GM23338 (cell line): ENCODE data around the gene ACO2. TPM values are rescaled to one million over a fixed set of nuclear protein-coding genes. Genes with fewer than 3 reads are reported as not detected.

Experiments used
- ATAC-seq: fragments of 200-7000 bp; cut with Tn5 transposase; 3 replicates; pipeline ENCODE4 v1.9.1; 2020
- DNase-seq: peaks from one replicate; pipeline ENCODE4 v3.0.0-alpha.2; 2015; ENCODE audit warnings: low spot score
- H2AFZ ChIP-seq: fragments of 200-600 bp; sonication (generic); 2 replicates; pipeline ENCODE4 v1.8.0; 2016; ENCODE audit warnings: antibody characterized with exemption, mild to moderate bottlenecking, moderate library complexity
- H3F3A ChIP-seq: fragments of 200-600 bp; sonication (generic); replicated peaks from 2 replicates; pipeline ENCODE4 v1.8.0; 2017; ENCODE audit warnings: antibody characterized with exemption, mixed run types, low read depth
- H3K27ac ChIP-seq: fragments of 200-600 bp; sonication (generic); 2 replicates; pipeline ENCODE4 v1.6.1; 2016; ENCODE audit warnings: low read depth
- H3K27me3 ChIP-seq: fragments of 200-600 bp; sonication (generic); 2 replicates; pipeline ENCODE4 v1.8.0; 2016; ENCODE audit warnings: mild to moderate bottlenecking, mixed run types, moderate library complexity; ENCODE audit not compliant: insufficient read depth
- H3K36me3 ChIP-seq: fragments of 200-600 bp; sonication (generic); 2 replicates; pipeline ENCODE4 v1.8.0; 2016; ENCODE audit warnings: mild to moderate bottlenecking; ENCODE audit not compliant: insufficient read depth
- H3K4me1 ChIP-seq: fragments of 200-600 bp; sonication (generic); 2 replicates; pipeline ENCODE4 v1.8.0; 2016; ENCODE audit warnings: mild to moderate bottlenecking, moderate library complexity; ENCODE audit not compliant: insufficient read depth
- H3K4me2 ChIP-seq: fragments of 200-600 bp; sonication (generic); 2 replicates; pipeline ENCODE4 v1.7.1; 2017; ENCODE audit warnings: mixed run types
- H3K4me3 ChIP-seq: fragments of 200-600 bp; sonication (generic); 2 replicates; pipeline ENCODE4 v1.6.1; 2016; ENCODE audit warnings: mixed run types
- H3K79me2 ChIP-seq: fragments of 200-600 bp; sonication (generic); replicated peaks from 2 replicates; pipeline ENCODE4 v1.8.0; 2017; ENCODE audit warnings: mild to moderate bottlenecking; ENCODE audit not compliant: insufficient read depth
- H3K9me2 ChIP-seq: fragments of 200-600 bp; sonication (generic); 2 replicates; pipeline ENCODE4 v1.8.0; 2017; ENCODE audit not compliant: insufficient read depth
- H4K20me1 ChIP-seq: fragments of 200-600 bp; sonication (generic); replicated peaks from 2 replicates; pipeline ENCODE4 v1.8.0; 2017; ENCODE audit warnings: mild to moderate bottlenecking; ENCODE audit not compliant: insufficient read depth
- H3K27ac Mint-ChIP-seq: 2 replicates; pipeline ENCODE4 v1.8.0; 2020; ENCODE audit warnings: inconsistent platforms, mild to moderate bottlenecking, moderate library complexity, mixed read lengths
- H3K27me3 Mint-ChIP-seq: 3 replicates; pipeline ENCODE4 v1.8.0; 2022; ENCODE audit warnings: low read depth, mild to moderate bottlenecking, moderate library complexity, mixed read lengths, inconsistent platforms; ENCODE audit not compliant: insufficient read depth, poor library complexity
- H3K36me3 Mint-ChIP-seq: 3 replicates; pipeline ENCODE4 v1.8.0; 2021; ENCODE audit warnings: low read depth, mild to moderate bottlenecking, inconsistent platforms, moderate library complexity, mixed read lengths
- H3K4me1 Mint-ChIP-seq: 3 replicates; pipeline ENCODE4 v1.8.0; 2020; ENCODE audit warnings: mild to moderate bottlenecking, inconsistent platforms, mixed read lengths
- H3K4me3 Mint-ChIP-seq: 3 replicates; pipeline ENCODE4 v1.8.0; 2021; ENCODE audit warnings: moderate library complexity, mild to moderate bottlenecking, inconsistent platforms, mixed read lengths
- H3K9me3 Mint-ChIP-seq: 3 replicates; pipeline ENCODE4 v1.8.0; 2020; ENCODE audit warnings: moderate library complexity, mild to moderate bottlenecking, inconsistent platforms, mixed read lengths
- CREB1 ChIP-seq: fragments of 250-450 bp; sonication (Bioruptor Pico); IDR thresholded peaks from 2 replicates; pipeline ENCODE4 v1.5.0; 2020; ENCODE audit warnings: low read depth, mild to moderate bottlenecking, moderate library complexity
- CTCF ChIP-seq, 2 experiments: fragments of 200-600 bp in 1 of 2; sonication (generic) in 1 of 2; conservative IDR thresholded peaks; 2 replicates each; pipeline versions ENCODE4 v1.5.1 to v1.6.1; 2016 to 2017; ENCODE audit warnings: antibody characterized with exemption in 2 of 2, low read depth in 2 of 2, mild to moderate bottlenecking in 2 of 2, moderate library complexity in 1 of 2
- EZH2 ChIP-seq: fragments of 200-600 bp; sonication (generic); IDR thresholded peaks from one replicate; pipeline ENCODE4 v1.8.0; 2017; ENCODE audit warnings: antibody characterized with exemption, mild to moderate bottlenecking, low read depth; ENCODE audit not compliant: unreplicated experiment
- EZH2phosphoT487 ChIP-seq: fragments of 200-600 bp; sonication (generic); IDR thresholded peaks from one replicate; pipeline ENCODE4 v1.8.1; 2018; ENCODE audit warnings: antibody characterized with exemption; ENCODE audit not compliant: unreplicated experiment
- NANOG ChIP-seq: IDR thresholded peaks from 2 replicates; pipeline ENCODE4 v1.6.1; 2016; ENCODE audit warnings: antibody characterized with exemption, borderline replicate concordance
- POLR2AphosphoS5 ChIP-seq: IDR thresholded peaks from 2 replicates; pipeline ENCODE4 v1.6.1; 2016; ENCODE audit warnings: antibody characterized with exemption, low read depth
- REST ChIP-seq: IDR thresholded peaks from one replicate; pipeline ENCODE4 v1.6.1; 2018; ENCODE audit warnings: antibody characterized with exemption; ENCODE audit not compliant: unreplicated experiment
- polyA plus RNA-seq: library from polyadenylated mRNA; unstranded; fragments of >200 nt; fragmentation: Nextera tagmentation; extraction: Ambion mirVana; gene quantifications from 2 replicates; pipeline ENCODE4 v1.2.1, GENCODE V29; 2016
- total RNA-seq: library from RNA; depleted of rRNA; stranded (reverse); fragments of >200 nt; shearing (Covaris generic); gene quantifications from 2 replicates; pipeline ENCODE4 v1.2.3, GENCODE V29; 2014
- TF ChIP-seq, protein P1 (sequence below): IDR thresholded peaks from 2 replicates; pipeline ENCODE4 v1.6.1; 2016; ENCODE audit warnings: antibody characterized with exemption

The ACO2 gene
- total and polyA plus RNA-seq, 2 experiments from 2014 or later = 36.2 to 79.7 TPM

- TF ChIP-seq REST (no peak), EZH2 (no peak), EZH2phosphoT487 (no peak), POLR2AphosphoS5 (no peak)
- TF ChIP-seq, protein P1, sequence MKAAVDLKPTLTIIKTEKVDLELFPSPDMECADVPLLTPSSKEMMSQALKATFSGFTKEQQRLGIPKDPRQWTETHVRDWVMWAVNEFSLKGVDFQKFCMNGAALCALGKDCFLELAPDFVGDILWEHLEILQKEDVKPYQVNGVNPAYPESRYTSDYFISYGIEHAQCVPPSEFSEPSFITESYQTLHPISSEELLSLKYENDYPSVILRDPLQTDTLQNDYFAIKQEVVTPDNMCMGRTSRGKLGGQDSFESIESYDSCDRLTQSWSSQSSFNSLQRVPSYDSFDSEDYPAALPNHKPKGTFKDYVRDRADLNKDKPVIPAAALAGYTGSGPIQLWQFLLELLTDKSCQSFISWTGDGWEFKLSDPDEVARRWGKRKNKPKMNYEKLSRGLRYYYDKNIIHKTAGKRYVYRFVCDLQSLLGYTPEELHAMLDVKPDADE = no peak
Observed at GRCh38 chr22:41471568-41471967, 2.7 kb downstream of the ACO2 start (continued).

DNA sequence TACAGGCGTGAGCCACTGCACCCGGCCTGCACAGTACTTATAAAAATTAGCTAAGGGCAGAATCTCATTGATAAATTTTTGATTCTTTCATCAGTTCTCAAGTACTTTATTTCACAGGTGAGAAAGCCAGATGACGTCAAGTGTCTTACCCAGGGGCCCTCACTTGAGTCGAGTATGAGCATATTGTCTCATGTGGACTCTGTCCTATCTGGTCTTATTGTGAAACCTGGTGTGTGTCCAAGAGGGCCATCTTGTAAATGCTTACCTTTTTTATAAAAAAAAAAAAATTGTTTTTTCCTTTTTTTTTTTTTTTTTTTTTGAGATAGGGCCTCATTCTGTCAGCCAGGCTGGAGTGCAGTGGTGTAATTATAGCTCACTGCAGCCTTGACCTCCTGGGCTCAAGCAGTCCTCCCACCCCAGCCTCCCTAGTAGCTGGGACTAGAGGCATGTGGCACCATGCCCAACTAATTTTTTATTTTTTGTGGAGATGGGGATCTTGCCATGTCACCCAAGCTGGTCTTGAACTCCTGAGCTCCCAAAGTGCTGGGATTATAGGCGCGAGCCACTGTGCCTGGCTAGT lies 6.0 kb downstream of the ACO2 start:
- Histone ChIP-seq H4K20me1 (peaks cover 18% of the 10 kb centered on the region), H3F3A (0 out of 2 replicates have a peak, but pooled peaks cover 6% of the 10 kb centered on the region), H3K4me2 (no peak overlapping the region), H3K4me1 (peaks cover 9% of the 10 kb centered on the region), H3K27me3 (no peaks in the 10 kb centered on the region), H3K79me2 (peaks cover 99% of the 10 kb centered on the region), H2AFZ (no peak overlapping the region), H3K27ac (no peak overlapping the region), H3K4me3 (no peak overlapping the region), H3K9me2 (no peaks in the 10 kb centered on the region), H3K36me3 (no peaks in the 10 kb centered on the region)
- H3K4me3 Mint-ChIP-seq = no peak overlapping the region
- no peaks in the 10 kb centered on the region for H3K9me3 Mint-ChIP-seq
- peaks cover 8% of the 10 kb centered on the region for H3K27me3 Mint-ChIP-seq
- ATAC-seq (no peak), DNase-seq (no peak)
- peaks cover 20% of the 10 kb centered on the region for H3K4me1 Mint-ChIP-seq
- no peaks in the 10 kb centered on the region for H3K36me3 Mint-ChIP-seq
- no peak overlapping the region for H3K27ac Mint-ChIP-seq
- TF ChIP-seq CREB1 (CRISPR knock-in tag) (no peak), REST (no peak), CTCF (conservative IDR thresholded peaks at IDR 0.05; ENCODE audit: low read depth in 2 of 2) (no peak), NANOG (no peak), EZH2phosphoT487 (no peak)
